NCI-H1092 (cell line): ENCODE results near the gene SFT2D1.
"Not testable (repeated sequence)": the region's sequence is repeated elsewhere in the genome, so short reads cannot be mapped to it uniquely, and the experiment has no call there.

Source experiments
- DNase-seq: peaks from one replicate; lab custom pipeline; 2025; lab: John Stamatoyannopoulos, UW

The SFT2D1 gene

DNA sequence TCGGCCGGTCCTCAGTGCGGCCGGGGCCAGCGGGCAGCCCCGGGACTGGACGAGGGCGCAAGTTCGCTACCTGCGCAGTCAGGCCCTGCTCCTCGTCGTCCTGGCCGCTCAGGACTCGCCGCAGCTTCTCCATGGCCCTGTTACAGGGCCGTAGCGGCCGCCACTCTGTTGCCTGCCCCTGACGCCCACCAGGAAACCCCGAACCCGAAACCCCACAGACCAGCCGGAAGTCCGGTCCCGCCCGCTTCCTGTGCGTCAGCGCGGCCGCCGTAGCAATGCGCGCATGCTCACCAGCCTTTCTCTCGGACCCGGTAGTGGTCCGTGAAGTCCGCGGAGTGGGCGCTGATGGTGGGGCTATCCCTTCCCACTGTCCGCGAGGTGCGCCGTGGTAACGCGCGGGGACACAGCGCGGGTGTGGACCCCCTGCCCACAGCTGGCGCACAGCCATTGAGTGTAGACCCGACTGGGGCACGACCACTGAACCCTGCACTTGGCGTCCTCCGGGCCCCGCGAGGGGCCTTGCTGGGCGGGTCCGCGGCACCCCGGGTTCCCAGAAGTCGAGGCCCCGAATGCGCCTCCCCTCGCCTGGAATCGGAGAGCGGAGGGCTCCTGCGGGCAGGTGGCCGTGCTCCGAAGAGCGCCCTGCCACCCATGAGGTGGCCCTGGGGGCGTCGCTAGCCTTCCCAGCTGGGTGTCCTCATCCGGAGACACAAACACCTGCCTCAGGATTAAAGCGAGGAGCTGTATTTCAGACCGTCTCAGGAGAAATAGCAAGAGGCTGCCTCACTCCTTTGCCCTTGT, at the start of gene SFT2D1:
Gene SFT2D1, minus strand, starts transcription at position 197 of the 801 bp plus-strand sequence. Its CDS starts 64 bp downstream, at position 133.
- DNase-seq = peak; percentile 82

DNA sequence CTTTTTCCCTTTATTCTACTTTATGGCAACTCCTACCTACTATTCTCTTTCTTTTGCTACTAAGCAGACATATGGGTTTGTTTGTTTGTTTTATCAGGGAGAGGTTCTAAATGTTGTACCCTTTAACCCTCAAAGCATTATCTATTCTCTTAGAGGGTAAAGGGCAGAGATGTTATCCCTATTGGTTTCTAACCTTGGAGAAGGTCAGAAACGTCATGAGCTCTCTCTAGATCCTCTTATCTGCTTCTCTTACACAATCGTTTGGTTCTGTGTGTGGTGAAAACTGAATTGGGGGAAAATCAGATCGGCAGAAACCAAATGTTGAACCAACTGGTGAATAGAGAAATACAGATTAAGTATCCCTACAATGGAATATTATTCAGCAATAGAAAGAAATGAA, 46.8 kb upstream of the SFT2D1 start:
- DNase-seq = no peak

DNA sequence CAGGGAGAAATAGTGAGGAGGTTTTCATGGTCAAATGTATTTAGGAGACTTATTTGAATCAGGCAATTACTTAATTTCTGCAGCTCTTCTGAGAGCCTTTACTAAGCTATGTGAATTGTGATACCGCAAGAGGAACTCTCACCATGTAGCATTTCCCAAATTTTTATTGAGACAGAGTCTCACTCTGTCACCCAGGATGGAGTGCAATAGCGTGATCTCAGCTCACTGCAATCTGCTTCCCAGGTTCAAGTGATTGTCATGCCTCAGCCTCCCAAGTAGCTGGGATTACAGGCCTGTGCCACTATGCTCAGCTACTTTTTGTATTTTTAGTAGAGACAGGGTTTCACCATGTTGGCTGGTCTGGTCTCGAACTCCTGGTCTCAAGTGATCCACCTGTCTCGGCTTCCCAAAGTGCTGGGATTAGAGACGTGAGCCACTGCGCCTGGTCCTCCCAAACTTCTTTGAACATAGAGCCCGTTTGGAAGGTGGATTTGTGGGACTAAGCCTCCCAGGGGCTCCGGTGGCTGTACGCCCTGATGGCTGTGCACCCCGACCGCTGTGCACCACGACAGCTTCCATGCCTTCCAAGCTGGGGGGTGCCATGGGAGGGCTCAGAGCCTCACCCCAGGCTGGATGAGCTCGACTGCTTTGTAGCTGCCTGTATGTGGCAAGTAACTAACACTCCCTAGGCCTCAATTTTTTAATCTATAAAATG, 46.1 kb upstream of the SFT2D1 start:
- no peak for DNase-seq

DNA sequence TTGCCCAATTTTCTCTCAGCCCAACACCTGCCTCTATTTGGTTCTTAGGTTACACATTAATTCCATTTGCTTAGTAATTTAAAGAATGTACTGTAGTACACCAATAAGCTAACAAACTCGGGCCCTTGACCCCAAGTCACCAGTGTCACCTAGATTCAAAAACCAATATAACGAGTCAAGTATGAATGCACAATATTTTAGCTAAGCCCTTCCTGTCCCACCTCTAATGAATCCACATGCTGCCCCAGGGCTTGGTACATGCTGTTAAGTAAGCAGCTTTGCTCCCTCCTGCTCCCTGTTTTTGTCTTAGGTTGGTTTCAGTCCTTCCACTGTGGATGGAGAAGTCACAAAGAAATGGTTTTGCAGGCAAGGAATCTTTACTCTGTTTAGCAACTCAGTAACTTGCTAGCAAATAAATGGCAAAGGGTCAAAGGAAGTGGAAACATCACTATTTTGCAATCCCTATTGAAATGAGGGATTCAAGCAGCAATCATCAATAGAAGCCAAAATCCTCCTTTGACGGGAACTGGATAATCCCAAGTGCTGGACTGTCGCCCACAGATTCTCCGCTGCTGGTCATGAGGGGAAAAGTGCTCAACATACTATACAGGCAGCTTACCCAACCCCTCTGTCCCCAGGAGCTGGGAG, 45.4 kb upstream of the SFT2D1 start:
- DNase-seq = no peak

DNA sequence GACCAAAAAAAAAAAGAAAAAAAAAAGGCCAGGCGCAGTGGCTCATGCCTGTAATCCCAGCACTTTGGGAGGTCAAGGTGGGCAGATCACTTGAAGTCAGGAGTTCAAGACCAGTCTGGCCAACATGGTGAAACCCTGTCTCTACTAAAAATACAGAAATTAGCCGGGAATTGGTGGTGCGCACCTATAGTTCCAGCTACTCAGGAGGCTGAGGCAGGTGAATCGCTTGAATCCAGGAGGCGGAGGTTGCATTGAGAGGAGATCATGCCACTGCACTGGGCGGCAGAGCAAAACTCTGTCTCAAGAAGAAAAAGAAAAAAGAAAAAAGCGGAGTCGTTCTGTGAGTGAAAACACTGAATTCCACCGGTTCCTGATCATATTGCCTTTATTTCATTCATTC, 44.8 kb upstream of the SFT2D1 start:
- not testable (repeated sequence) for DNase-seq

DNA sequence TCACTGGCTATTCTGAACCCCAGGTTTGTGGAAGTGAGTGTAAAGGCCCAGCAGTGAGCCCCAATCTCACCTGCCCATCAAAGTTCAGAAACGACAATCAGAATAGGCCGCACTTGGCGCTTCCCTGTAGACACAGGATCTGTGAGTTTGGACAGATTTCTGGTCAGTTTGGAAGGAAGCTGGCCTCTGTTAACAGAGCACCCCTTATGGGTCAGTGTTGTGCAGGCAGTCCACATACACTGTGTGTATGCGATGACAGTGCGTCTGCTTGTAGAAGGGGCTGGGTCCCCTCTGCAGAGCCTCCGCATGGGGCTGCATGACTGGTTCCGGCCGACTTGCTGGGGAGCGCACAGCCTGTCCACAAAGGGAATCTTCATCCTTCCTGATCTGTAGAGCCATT, 43.8 kb upstream of the SFT2D1 start:
- DNase-seq = no peak

DNA sequence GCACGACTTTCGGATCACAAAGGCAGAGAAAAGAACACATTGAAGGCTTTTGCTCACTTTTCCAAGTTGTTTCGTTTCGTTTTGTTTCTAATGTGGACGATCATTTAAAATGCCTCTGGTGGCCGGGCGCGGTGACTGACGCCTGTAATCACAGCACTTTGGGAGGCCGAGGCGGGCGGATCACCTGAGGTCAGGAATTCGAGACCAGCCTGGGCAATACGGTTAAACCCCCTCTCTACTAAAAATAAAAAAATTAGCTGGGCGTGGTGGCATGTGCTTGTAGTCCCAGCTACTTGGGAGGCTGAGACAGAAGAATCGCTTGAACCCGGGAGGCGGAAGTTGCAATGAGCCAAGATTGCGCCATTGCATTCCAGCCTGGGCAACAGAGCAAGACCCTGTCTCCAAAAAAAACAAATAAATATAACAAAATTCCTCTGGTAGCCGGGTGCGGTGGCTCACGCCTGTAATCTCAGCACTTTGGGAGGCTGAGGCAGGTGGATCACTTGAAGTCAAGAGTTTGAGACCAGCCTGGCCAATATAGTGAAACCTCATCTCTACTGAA, 41.5 kb upstream of the SFT2D1 start:
- not testable (repeated sequence) for DNase-seq

DNA sequence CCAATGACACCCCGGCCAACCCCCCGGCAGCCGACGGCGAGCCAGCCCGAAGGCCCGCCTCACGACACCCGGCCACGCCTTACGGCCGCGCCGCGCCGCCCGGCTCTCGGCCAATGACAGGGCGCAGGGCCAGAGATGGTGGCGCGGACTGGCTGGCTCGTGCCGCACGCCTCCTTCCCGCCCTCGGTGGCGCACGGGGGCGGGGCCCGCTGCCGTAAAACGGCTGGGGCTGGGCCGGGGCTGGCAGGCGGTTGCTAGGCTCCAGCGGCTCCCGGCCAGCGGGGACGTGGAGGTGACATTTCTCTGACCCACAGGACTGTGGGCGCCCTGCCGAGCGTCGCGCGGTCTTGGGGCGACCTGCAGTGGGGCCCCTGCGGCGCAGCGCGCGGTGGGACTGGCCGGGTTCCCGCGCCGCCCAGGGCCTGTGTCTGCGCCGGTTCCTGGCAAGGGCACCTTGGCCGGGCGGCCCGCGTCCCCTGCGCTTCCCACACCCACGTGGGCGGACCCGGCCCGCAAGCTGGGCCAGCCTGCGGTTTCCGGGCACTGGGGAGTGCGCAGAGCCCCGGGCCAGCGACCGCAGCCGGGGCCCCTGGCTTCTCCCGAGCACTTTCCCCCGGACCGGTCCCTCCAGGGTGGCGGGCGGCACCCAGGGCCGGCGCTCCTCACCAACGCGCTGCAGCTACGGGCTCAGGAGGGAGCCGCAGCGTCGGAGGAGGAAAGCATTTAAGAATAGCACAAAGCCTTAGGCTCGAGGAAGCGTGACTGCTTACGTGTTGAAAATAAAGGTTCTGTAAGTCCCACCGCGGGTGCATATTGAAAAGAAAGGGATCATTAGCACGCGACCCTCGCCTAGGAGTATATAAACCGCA, 40.8 kb upstream of the SFT2D1 start, which contains the start of gene MPC1:
Gene MPC1, minus strand, starts transcription at position 8 of the 869 bp plus-strand sequence. CDS start 64 bp downstream, outside the sequence.
- peak; percentile 98 for DNase-seq

DNA sequence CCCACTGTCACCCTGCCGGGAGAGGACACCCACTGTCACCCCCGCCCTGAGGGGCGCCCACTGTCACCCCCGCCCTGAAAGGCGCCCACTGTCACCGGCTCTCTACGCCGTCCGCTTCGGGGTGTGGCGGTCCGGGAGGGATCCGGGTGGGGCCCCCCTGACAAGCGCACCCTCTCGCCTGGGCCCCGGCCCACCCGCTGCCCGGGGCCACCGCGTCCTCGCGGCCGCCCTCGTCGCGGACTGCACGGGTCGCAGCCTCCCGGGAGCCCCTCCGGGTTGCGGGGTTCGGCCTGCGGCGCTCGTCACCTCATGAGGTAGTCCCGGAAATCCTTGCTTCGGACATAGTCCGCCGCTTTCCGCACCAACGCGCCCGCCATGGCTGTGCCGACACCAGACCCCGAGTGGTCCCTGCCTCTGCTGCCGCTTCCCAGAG, 40.2 kb upstream of the SFT2D1 start:
- DNase-seq = no peak

DNA sequence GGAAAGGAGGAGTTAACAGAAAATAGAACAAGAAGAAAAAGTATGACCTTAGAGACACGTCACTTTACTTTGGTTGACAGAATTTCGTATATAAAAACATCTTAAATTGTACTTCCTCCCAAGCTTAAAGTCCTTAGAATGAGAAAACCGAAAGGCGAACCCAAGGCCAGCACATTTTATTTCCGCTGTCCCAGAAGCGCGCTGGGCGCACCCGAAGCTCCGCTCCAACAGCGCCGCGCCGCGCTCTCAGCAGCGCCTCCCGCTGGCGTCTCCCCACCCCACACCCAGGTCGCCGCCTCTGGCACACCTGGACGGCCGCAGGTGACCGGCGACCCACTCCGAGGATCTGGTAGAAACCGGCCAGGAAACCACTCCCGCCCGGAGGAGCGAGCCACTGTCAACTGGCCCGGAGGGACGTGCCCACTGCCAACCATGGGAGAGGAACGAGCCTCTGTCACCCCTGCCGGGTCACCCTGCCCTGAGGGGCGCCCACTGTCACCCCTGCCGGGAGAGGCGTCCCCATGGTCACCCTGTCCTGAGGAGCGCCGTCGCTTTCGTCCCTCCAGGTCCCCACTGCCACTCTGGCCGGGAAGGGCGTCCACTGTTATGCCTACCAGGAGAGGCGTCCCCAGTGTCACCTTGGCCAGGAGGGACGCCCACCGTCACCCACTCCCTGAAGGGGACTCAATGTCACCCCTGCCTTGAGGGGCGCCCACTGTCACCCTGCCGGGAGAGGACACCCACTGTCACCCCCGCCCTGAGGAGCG, 39.6 kb upstream of the SFT2D1 start:
- peak; percentile 47 for DNase-seq

DNA sequence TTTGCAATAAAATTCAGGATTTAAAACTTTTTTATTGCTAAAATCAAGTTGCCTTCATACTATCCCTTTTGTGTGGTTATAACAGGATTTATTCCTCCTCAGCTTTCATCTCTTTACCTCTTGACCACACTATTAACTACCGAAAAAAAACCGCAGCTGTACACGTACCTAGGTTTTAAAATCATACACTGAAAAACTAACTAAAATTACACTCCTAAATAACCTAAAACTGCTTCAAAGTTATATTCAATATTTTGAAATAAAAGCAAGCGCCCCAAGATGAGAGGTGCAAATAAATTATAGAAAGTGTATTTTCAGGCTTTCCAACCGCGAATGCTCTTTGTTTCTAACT, 39.0 kb upstream of the SFT2D1 start:
- DNase-seq = no peak

DNA sequence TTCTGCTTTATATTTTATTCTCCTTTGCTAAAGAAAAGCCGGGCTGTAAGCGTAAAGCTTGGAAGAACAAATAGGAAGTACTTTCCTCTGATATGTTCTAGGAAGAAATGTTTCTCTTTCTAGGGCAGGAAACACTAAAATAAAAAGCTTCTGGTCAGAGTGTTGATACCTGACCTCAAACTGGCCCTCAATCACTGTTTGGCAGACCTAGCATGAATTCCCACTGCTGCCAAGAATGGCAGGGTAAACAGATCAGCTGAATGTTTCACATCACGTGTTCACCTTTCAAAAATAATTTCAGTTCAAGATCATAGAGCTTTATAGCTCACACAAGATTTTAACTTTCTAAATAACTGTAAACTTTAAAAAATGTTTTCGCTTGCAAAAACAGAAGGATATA, 37.5 kb upstream of the SFT2D1 start:
- DNase-seq = peak; percentile 30

DNA sequence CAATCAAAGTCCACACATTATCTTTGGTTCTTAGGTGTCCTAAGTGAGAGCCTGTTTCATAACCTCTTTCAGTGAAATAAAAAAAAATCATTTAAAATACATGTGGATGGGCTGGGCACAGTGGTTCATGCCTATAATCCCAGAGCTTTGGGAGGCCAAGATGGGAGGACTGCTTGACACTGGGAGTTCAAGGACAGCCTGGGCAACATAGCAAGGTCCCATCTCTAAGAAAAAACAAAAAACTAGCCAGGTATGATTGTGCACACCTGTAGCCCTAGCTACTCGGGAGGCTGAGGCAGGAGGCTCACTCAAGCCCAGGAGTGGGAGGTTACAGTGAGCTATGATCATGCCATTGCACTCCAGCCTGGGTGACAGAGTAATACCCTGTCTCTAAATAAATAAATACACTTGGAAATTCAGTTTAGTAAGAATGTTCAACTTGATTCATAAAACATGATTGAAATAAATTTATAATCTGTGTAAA, 36.8 kb upstream of the SFT2D1 start:
- DNase-seq = no peak

DNA sequence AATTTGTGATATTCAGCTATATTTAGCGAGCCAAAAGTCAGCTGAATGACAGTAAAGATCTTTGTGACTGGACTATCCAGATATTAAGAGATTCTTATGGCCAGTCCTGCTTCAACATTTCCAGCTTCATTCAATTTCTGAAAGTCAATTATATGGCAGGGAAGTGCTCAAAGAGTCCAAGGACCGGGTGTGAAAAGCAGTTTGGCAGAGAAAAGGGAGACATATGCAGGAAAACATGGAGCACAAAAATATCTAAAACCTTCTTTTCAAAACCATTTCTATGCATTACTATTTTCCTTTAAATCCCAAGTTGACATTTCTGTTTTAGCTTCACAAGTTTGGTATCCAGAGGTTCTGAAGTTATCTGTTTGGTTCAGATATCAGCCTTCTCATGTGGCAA, 35.4 kb upstream of the SFT2D1 start:
- DNase-seq = no peak

DNA sequence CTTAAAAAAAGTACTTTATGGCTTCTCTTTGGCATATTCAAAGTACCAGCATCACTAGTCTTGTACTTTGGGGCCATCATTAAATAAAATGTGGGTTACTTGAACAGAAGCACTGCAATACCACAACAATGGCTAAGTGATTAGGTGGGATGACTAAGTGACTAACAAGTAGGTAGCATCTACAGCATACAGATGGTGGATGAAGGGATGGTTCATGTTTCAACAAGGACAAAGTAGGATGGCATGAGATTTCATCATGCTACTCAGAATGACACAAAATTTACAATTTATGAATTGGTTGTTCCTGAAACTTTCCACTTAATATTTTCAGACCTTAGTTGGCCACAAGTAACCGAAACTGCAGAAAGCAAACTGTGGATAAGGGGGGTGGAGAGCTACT, 32.7 kb upstream of the SFT2D1 start:
- no peak for DNase-seq

DNA sequence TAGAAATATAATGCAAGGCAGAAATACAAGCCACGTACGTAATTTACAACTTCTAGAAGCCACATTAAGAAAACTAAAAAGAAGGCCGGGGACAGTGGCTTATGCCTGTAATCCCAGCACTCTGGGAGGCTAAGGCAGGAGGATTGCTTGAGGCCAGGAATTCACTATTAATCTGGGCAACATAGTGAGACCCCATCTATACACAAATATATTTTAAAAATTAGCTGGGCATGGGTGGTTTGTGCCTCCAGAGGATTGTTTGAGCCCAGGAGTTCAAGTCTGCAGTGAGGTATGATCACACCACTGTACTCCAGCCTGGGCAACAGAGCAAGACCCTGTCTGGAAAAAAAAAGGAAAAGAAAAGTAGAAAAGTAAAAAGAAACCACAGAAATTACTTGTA, 28.1 kb upstream of the SFT2D1 start:
- no peak for DNase-seq

DNA sequence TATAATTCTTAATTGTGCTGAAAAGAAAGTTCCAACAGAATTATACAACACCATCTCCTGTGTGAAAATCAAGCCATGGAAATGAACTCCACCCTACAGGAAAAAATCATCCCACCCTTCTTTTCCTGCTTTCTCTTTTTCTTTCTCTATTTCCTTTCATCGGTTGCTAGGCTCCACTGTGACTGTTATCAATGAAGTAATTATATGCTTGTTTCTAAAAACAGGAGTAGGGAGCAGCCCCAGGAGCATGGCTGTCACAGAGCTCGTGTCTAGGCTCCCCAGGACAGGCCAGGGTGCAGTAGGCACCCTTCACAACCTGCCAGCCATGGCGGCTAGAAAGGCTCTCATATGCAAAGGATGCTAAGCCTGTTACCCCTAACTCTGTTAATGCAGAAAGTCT, 27.4 kb upstream of the SFT2D1 start:
- no peak for DNase-seq

DNA sequence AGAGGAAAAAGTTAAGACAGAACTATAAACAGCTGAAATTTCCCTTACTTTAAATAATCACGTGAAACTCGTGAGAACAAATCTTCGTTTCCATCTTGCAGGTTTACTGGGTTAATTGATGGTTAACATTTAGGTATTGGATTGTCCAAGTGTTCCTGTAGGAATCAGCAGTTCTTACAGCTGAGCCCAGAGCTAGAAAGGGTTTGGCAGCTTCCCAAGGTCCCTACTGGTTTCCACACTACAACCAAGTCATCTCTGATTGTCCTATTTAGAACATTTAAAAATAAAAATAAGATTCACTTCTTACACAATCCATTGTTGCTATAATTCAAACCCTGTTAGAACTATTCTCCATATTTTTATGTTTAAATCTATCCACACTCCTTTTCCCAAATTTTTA, 24.6 kb upstream of the SFT2D1 start:
- DNase-seq = no peak

DNA sequence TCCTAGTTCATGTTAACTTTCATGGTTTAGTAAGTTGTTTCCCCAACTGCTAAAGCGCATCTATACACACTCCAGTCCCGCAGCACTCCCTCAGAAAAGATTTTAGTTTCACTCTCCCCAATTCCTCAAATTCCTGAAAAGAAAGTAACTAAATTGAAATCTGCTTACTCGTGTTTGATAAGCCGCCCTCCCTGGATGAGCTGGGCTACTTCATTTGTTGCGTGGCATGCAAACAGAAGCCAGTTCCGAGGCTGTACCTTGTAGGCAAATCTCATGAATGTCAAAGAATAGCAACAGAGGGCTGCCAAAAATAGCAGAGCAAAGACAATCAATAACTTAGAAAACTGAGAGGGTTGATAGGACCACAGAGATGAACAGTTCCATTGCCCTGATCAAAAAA, 23.5 kb upstream of the SFT2D1 start:
- DNase-seq = no peak

DNA sequence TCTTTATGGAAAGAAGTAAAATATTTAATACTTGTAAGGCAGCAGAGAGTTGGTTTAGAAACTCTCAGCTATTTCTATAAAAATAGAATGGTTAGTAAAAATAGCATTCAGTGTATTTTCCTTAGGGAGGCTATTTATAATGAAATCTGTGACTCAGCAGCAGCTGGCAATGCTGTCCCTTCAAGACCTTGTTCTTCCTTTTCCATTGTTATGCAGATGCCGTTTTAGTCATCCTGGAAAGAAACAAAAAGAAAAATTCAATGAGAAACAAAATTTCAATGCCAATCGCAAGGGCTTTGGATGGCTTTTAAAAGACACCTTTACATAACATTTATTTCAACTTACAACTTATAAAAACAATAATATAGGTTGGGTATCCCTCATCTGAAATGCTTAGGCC, 22.9 kb upstream of the SFT2D1 start:
- DNase-seq = no peak

DNA sequence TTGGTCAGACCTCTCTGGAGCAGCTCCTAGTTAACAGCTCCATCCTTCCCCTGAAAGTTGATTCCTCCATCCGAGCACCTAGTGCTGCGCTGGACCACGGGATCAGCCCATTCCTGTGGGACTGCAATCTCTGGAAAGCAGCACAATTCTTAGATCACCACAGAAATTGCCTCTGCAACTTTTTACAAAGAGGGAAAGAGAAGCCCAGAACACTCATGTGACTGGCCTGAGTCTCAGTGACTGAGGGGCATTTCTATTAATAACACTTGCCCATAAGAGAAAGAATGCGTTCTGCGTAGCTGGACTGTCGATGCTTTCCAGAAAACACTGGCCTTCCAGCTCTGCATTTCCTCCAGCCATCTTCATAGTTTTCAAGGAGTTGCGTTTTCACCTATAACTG, 22.1 kb upstream of the SFT2D1 start:
- no peak for DNase-seq
